ENCODE data around the gene DNAJC25. TPM values are rescaled to one million over a fixed set of nuclear protein-coding genes. Genes with fewer than 3 reads are reported as not detected.
"Not testable (repeated sequence)": the region's sequence is repeated elsewhere in the genome, so short reads cannot be mapped to it uniquely, and the experiment has no call there.

Gene DNAJC25
- polyA plus RNA-seq, 1 donor from 2014 or later = 3.6 TPM

DNA sequence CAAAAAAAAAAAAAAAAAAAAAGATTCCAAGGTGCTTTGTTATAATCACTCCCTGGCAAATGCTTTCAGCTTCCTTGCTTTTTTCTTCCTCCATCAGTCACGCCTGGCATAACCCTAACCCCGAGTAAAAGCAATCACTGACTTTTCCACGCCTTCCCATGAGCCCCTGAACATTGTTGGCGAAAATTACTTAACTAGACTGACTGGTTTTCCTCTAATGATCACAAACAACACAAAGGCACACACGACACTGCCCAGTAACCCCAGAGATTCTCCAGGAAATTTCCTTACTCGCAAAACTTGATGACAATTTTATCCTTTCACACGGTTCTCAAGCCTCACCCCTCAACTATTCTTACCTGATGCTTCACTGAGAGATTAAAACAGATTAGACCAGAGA, 20.3 kb upstream of the DNAJC25 start:
- peaks cover 29% of the 10 kb centered on the region for H3K27me3 Mint-ChIP-seq
- peaks cover 0 to 1% (median 0%) of the 10 kb centered on the region in 3 donors for H3K9me3 Mint-ChIP-seq
- no peak overlapping the region for H3K27ac Mint-ChIP-seq
- peaks cover 4% of the 10 kb centered on the region for H3K36me3 Mint-ChIP-seq
- peaks cover 0 to 1% (median 0%) of the 10 kb centered on the region in 3 donors for H3K4me1 Mint-ChIP-seq
- no peak overlapping the region for H3K4me3 Mint-ChIP-seq

- Mint-ChIP-seq H3K4me1 (peaks cover 0 to 1% (median 0%) of the 10 kb centered on the region in 3 donors), H3K36me3 (peaks cover 4% of the 10 kb centered on the region), H3K9me3 (peaks cover 0 to 1% (median 0%) of the 10 kb centered on the region in 3 donors), H3K27me3 (peaks cover 34% of the 10 kb centered on the region), H3K27ac (no peak overlapping the region), H3K4me3 (no peak overlapping the region)
These were observed 17.6 kb upstream of the DNAJC25 start for GRCh38 chr9:111613436-111614040.

DNA sequence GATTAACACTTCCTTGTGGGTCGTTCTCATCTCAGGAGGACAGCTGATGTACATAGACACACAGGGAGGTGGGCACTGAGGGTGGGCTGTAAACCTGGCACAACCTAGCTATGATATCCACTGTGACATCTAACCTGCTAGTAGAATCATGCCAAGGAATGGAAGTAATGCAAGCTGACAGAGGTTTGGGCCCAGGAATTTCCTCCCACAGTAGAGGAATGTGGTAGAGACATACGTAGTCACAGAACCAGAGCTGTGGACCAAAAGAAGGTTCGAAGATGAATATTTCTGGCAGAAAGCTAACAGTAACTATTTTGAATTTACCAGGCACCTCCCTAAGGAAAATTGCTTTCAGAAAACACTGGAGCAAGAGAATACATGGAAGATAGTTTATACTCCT, 15.2 kb upstream of the DNAJC25 start:
- H3K9me3 Mint-ChIP-seq = no peaks in the 10 kb centered on the region
- H3K4me1 Mint-ChIP-seq = no peaks in the 10 kb centered on the region
- H3K27me3 Mint-ChIP-seq = peaks cover 19% of the 10 kb centered on the region
- H3K27ac Mint-ChIP-seq = no peak overlapping the region
- H3K4me3 Mint-ChIP-seq = no peak overlapping the region
- no peaks in the 10 kb centered on the region for H3K36me3 Mint-ChIP-seq

DNA sequence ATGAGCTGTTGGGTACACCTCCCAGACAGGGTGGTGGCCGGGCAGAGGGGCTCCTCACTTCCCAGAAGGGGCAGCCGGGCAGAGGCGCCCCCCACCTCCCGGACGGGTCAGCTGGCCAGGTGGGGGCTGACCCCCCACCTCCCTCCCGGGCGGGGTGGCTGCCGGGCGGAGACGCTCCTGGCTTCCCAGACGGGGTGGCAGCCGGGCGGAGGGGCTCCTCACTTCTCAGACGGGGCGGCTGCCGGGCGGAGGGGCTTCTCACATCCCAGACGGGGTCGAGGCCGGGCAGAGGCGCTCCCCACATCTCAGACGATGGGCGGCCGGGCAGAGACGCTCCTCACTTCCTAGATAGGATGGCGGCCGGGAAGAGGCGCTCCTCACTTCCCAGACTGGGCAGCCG, 13.8 kb upstream of the DNAJC25 start:
- peaks cover 13% of the 10 kb centered on the region for H3K27me3 Mint-ChIP-seq
- not testable (repeated sequence) for H3K36me3 Mint-ChIP-seq, H3K4me1 Mint-ChIP-seq, H3K27ac Mint-ChIP-seq, H3K9me3 Mint-ChIP-seq, H3K4me3 Mint-ChIP-seq

DNA sequence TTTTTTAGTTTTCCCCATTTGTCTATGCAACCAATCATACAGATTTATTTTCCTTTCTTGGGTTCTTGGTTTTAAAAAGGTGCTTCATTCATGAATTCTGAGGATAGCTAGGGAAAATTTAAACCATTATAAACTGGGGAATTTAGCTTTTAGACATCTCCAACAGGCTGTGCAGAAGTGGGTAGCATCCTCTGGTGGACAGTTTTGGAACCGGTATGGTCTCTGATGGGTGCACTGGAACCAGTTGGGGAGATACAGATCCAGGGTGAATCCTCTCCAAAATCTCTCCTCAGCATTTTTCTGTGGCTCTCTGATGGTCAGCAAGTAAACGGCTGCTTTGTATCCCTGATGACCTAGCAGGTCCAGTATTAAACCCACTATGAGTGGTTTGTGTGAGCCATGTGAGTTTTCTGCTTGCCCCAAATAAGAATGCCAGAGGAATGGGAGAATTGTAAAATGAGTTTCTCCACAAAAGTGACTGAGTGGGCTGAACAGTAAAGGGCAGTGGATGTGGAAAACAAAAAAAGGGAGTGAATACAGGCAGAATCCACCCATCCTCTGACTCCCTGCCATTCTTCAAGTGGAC, 9.1 kb upstream of the DNAJC25 start:
- peaks cover 1% of the 10 kb centered on the region for H3K36me3 Mint-ChIP-seq
- H3K9me3 Mint-ChIP-seq = no peaks in the 10 kb centered on the region
- peaks cover 7% of the 10 kb centered on the region for H3K27me3 Mint-ChIP-seq
- H3K27ac Mint-ChIP-seq = no peak overlapping the region
- no peak overlapping the region for H3K4me3 Mint-ChIP-seq
- no peaks in the 10 kb centered on the region for H3K4me1 Mint-ChIP-seq

DNA sequence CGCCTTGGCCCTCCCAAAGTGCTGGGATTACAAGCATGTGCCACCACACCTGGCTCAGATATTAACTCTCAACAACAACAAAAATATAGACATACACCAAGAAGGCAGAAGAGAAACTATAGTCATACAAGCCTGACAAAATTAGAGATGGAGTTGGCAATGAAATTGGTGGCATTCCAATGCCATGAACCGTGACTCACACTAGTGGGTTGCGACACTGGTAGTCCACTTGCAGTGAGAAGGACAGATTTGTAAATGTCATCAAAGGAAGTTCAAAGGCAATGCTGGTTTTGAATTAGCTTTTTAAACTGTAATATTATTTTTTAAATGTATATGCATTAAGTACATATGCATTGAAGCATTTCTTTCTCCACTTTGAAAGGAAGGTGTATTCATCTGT, 8.5 kb upstream of the DNAJC25 start:
- H3K4me3 Mint-ChIP-seq = no peak overlapping the region
- H3K9me3 Mint-ChIP-seq = no peaks in the 10 kb centered on the region
- peaks cover 7% of the 10 kb centered on the region for H3K27me3 Mint-ChIP-seq
- no peaks in the 10 kb centered on the region for H3K4me1 Mint-ChIP-seq
- no peak overlapping the region for H3K27ac Mint-ChIP-seq
- H3K36me3 Mint-ChIP-seq = peaks cover 1% of the 10 kb centered on the region

DNA sequence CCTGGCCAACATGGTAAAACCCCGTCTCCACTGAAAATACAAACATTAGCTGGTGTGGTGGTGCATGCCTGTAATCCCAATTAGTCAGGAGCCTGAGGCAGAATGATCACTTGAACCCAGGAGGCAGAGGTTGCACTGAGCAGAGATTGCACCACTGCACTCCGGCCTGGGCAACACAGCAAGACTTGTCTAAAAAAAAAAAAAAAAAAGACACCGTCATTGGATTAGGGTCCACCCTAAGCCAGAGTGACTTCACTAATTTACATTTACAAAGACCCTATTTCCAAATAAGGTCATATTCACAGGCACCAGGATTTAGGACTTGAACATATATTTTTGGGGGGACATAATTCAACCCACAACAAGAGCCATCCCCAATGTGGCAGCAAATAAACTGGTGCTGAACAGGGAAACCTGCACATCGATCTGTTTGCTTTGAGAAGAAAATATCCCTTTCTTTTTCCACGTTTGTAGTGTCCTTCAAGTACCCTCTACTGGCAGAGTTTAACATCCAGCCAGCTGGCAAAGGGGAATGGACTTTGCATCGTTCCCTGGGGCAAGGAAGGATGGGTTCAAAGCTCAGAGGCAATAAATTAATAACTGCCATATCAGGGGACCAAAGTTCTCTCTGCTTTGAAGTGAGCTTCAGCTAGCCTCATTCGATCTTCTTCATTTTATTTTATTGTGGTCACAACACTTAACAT, 3.7 kb upstream of the DNAJC25 start:
- peaks cover 1% of the 10 kb centered on the region for H3K36me3 Mint-ChIP-seq
- H3K27ac Mint-ChIP-seq = no peak overlapping the region
- H3K9me3 Mint-ChIP-seq = no peaks in the 10 kb centered on the region
- H3K4me1 Mint-ChIP-seq = peaks cover 11 to 15% (median 12%) of the 10 kb centered on the region in 3 donors
- H3K4me3 Mint-ChIP-seq = peak overlapping the region in 1 of 4 donors; percentile 41
- peaks cover 5% of the 10 kb centered on the region for H3K27me3 Mint-ChIP-seq

DNA sequence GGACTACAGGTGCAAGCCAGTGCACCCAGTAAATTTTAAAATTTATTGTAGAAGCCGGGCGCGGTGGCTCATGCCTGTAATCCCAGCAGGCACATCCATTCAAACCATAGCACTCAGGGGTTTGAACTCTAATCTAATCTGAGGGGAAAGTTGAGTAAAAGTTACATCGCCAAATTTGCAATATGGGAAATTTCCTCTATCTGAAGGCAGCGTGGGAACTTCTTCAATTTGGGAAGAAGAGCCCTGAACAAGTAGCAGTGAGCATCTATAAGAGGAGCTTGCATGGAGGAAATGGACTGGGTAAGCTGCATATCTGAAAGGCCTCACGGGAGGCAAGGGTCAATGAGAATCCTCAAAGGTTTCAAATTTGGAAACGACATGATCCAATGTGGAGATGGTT, 2.7 kb upstream of the DNAJC25 start:
- H3K36me3 Mint-ChIP-seq = no peaks in the 10 kb centered on the region
- H3K9me3 Mint-ChIP-seq = no peaks in the 10 kb centered on the region
- peaks cover 15 to 17% (median 16%) of the 10 kb centered on the region in 3 donors for H3K4me1 Mint-ChIP-seq
- H3K4me3 Mint-ChIP-seq = no peak overlapping the region
- H3K27ac Mint-ChIP-seq = no peak overlapping the region
- H3K27me3 Mint-ChIP-seq = peaks cover 1% of the 10 kb centered on the region

- peak overlapping the region; percentile 58 to 94 (median 83) for H3K27ac Mint-ChIP-seq
- H3K4me3 Mint-ChIP-seq = peak overlapping the region; percentile 88 to 100 (median 98)
- H3K27me3 Mint-ChIP-seq = no peaks in the 10 kb centered on the region
- peaks cover 16 to 24% (median 24%) of the 10 kb centered on the region in 3 donors for H3K4me1 Mint-ChIP-seq
- H3K36me3 Mint-ChIP-seq = no peaks in the 10 kb centered on the region
- H3K9me3 Mint-ChIP-seq = no peaks in the 10 kb centered on the region
These were observed 761 bp upstream of the DNAJC25 start for GRCh38 chr9:111630182-111630963.

- Mint-ChIP-seq H3K4me1 (peaks cover 16 to 27% (median 24%) of the 10 kb centered on the region in 3 donors), H3K4me3 (peak overlapping the region; percentile 88 to 100 (median 98)), H3K36me3 (no peaks in the 10 kb centered on the region), H3K9me3 (no peaks in the 10 kb centered on the region), H3K27me3 (no peaks in the 10 kb centered on the region), H3K27ac (peak overlapping the region; percentile 58 to 94 (median 83))
These were observed 245 bp upstream of the DNAJC25 start for GRCh38 chr9:111630964-111631213.

- H3K27ac Mint-ChIP-seq = peak overlapping the region; percentile 79 to 92 (median 83)
- no peaks in the 10 kb centered on the region for H3K9me3 Mint-ChIP-seq
- peak overlapping the region; percentile 95 to 98 (median 96) for H3K4me3 Mint-ChIP-seq
- H3K27me3 Mint-ChIP-seq = no peaks in the 10 kb centered on the region
- H3K4me1 Mint-ChIP-seq = peaks cover 16 to 29% (median 25%) of the 10 kb centered on the region in 3 donors
- no peaks in the 10 kb centered on the region for H3K36me3 Mint-ChIP-seq
These were observed 926 bp downstream of the DNAJC25 start for GRCh38 chr9:111632060-111632459.

DNA sequence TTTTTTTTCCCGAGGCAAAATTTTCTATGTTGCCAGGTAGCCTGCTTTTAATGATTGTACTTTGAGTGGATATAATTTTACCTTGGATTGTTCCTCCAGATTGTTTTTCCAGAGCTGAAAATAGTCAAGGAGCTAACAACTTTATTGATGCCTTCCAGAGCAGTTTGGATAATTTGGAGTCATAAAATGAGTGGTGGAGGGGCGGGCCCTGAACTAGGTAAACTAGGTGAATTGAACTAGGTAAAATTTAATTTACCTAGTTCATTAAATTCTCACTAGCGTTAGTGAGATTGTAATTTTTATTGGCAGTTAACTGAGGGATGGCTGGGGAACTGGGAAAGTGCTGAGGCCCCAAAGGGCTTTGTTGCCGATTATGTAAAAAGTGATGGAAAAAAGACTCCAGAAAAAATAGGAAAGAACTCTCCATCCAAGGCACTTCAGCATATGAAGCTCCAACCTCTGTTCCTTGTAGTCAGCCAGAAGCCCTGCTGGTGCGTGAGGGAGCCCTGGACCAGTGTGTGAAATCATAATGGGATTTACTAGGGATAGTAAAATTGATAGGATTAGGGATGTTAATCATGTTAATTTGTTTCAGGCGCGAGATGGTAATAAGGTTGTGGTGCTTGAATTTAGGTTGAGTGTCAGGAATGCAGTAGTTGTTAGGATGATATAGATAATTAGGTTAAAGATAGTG, 1.7 kb downstream of the DNAJC25 start:
- H3K4me1 Mint-ChIP-seq = peaks cover 16 to 29% (median 25%) of the 10 kb centered on the region in 3 donors
- H3K27ac Mint-ChIP-seq = peak overlapping the region; percentile 79 to 92 (median 83)

DNA sequence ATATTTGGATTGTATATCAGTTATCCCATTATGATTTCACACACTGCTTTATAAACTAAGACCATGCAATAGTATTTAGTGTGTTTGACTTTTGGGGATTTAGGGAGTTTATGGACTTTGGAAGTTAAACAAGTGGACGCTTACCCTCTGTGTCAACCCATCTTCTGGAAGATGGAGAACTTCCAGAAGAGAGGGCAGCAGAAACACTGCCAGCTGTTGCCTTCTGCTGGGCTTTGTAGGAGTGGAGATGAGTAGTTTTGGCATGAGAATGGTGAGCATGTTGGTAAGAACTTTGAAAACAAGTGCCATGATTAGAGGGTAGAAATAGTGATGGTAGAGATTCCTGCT, 2.2 kb downstream of the DNAJC25 start:
- Mint-ChIP-seq H3K27me3 (no peaks in the 10 kb centered on the region), H3K36me3 (no peaks in the 10 kb centered on the region), H3K9me3 (no peaks in the 10 kb centered on the region), H3K4me3 (peak overlapping the region in 2 of 4 donors; percentile 65 to 95), H3K4me1 (peaks cover 16 to 29% (median 25%) of the 10 kb centered on the region in 3 donors), H3K27ac (peak overlapping the region in 1 of 3 donors; percentile 10)

More for the DNA sequence above, 1.7 kb downstream of the DNAJC25 start:
- no peaks in the 10 kb centered on the region for H3K9me3 Mint-ChIP-seq
- no peaks in the 10 kb centered on the region for H3K27me3 Mint-ChIP-seq
- peak overlapping the region; percentile 31 to 97 (median 80) for H3K4me3 Mint-ChIP-seq
- no peaks in the 10 kb centered on the region for H3K36me3 Mint-ChIP-seq

GRCh38 chr9:111634860-111635259, 3.7 kb downstream of the DNAJC25 start:
- Mint-ChIP-seq H3K4me1 (peaks cover 16 to 29% (median 25%) of the 10 kb centered on the region in 3 donors), H3K36me3 (no peaks in the 10 kb centered on the region), H3K4me3 (peak overlapping the region in 1 of 4 donors; percentile 36)

More at GRCh38 chr9:111634860-111635259, 3.7 kb downstream of the DNAJC25 start:
- Mint-ChIP-seq H3K27ac (no peak overlapping the region), H3K27me3 (no peaks in the 10 kb centered on the region), H3K9me3 (no peaks in the 10 kb centered on the region)

Measured in IgD-negative memory B cell (primary cell).